Uterus (tissue), 2 donors: ENCODE data around the gene GRAPL.
"Not testable (repeated sequence)": the region's sequence is repeated elsewhere in the genome, so short reads cannot be mapped to it uniquely, and the experiment has no call there.

Experiments
- CTCF ChIP-seq, 4 experiments: fragments of 200-600 bp in 2 of 4; fragments of 450-650 bp in 2 of 4; sonication (generic) in 2 of 4; IDR thresholded peaks; one replicate each; pipeline ENCODE4 v1.5.1; 2016 to 2019; ENCODE audit warnings: antibody characterized with exemption in 4 of 4, mild to moderate bottlenecking in 2 of 4, moderate library complexity in 1 of 4
- POLR2A ChIP-seq, 2 donors: fragments of 450-650 bp; IDR thresholded peaks; one replicate each; pipeline ENCODE4 v1.6.1; 2016; ENCODE audit warnings: antibody characterized with exemption in 2 of 2, mild to moderate bottlenecking in 1 of 2, moderate library complexity in 1 of 2

- not testable (repeated sequence) for TF ChIP-seq CTCF, POLR2A (IDR thresholded peaks at IDR 0.05)
Observed at GRCh38 chr17:19181040-19181875, 53.9 kb downstream of the GRAPL start.
